Measurements from ENCODE around the gene CCER1.

DNA sequence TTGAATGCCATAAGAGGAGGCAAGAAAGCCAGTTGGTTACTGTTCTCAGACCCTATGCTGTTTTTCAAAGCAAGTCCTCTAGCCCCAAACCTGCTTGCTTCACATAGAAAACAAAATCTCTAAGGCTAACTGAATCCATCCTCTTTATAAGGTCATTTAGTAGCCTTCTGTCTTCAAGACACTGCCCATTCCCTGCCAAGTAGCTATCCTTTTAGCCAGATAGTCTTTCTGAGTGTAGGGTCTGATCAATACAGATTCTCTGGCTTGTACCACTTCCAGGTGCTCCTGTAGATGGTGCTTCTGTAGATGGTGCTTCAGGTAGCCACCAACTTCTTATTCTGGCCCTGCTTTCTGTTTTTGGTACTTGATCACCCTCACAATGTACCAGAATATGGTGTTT, 15.9 kb upstream of the CCER1 start:
- no peak for TF ChIP-seq EZH2 (IDR thresholded peaks at IDR 0.05)
- TF ChIP-seq CTCF (IDR thresholded peaks at IDR 0.05), result no peak
